WTC11 (cell line): ENCODE measurements around the gene SPOCK2. TPM values are rescaled to one million over a fixed set of nuclear protein-coding genes. Genes with fewer than 3 reads are reported as not detected.
A peak's percentile ranks its signal among the peaks of the same experiment; 100 is the strongest.

Experiments used
- ATAC-seq: fragments of 200-7000 bp; cut with Tn5 transposase; 2 replicates; pipeline ENCODE4 v1.10.0; 2021; ENCODE audit warnings: mild to moderate bottlenecking, moderate library complexity
- CTCF ChIA-PET: fragments of 300-600 bp; sonication (Branson Sonifier 250); formaldehyde crosslinking; loops from one replicate; lab custom pipeline; 2021; ENCODE audit warnings: antibody characterized with exemption; lab: Charles Lee
- POLR2A ChIA-PET: fragments of 350-600 bp; sonication (Branson Sonifier 250); formaldehyde crosslinking; loops from one replicate; lab custom pipeline; 2021; ENCODE audit warnings: antibody characterized with exemption; lab: Charles Lee
- DNase-seq: peaks from one replicate; pipeline ENCODE4 v3.0.0; 2021; ENCODE audit warnings: low spot score
- H3K27ac Mint-ChIP-seq: 2 replicates; pipeline ENCODE4 v1.8.0; 2021; ENCODE audit warnings: mixed read lengths
- H3K27me3 Mint-ChIP-seq: 2 replicates; pipeline ENCODE4 v1.8.0; 2021; ENCODE audit warnings: low read depth, mild to moderate bottlenecking, moderate library complexity, mixed read lengths
- H3K36me3 Mint-ChIP-seq: 2 replicates; pipeline ENCODE4 v1.8.0; 2021; ENCODE audit warnings: mixed read lengths
- H3K4me1 Mint-ChIP-seq: 2 replicates; pipeline ENCODE4 v1.8.0; 2022; ENCODE audit warnings: mixed read lengths
- H3K4me3 Mint-ChIP-seq: 2 replicates; pipeline ENCODE4 v1.8.0; 2021; ENCODE audit warnings: mild to moderate bottlenecking, moderate library complexity, mixed read lengths
- H3K9me3 Mint-ChIP-seq: 2 replicates; pipeline ENCODE4 v1.8.0; 2021; ENCODE audit warnings: mixed read lengths
- CTCF ChIP-seq: fragments of 200-600 bp; IDR thresholded peaks from 2 replicates; pipeline ENCODE4 v1.8.0; 2022; ENCODE audit warnings: antibody characterized with exemption
- EMX1 ChIP-seq: fragments of 250-450 bp; sonication (Bioruptor Pico); IDR thresholded peaks from 2 replicates; pipeline ENCODE4 v1.8.0; 2021; ENCODE audit warnings: mild to moderate bottlenecking
- MLX ChIP-seq: sonication (generic); formaldehyde crosslinking; IDR thresholded peaks from 2 replicates; pipeline ENCODE4 v1.8.1; 2023; ENCODE audit warnings: mild to moderate bottlenecking, missing genetic modification reagents, moderate library complexity
- MXD4 ChIP-seq: fragments of 250-450 bp; sonication (Bioruptor Pico); IDR thresholded peaks from 2 replicates; pipeline ENCODE4 v1.8.0; 2021; ENCODE audit warnings: mild to moderate bottlenecking, moderate library complexity, borderline replicate concordance
- NR1H2 ChIP-seq: sonication (generic); formaldehyde crosslinking; IDR thresholded peaks from 2 replicates; pipeline ENCODE4 v1.9.0; 2021; ENCODE audit warnings: mild to moderate bottlenecking, moderate library complexity, missing genetic modification reagents
- PRDM15 ChIP-seq: sonication (generic); formaldehyde crosslinking; IDR thresholded peaks from 2 replicates; pipeline ENCODE4 v1.8.0; 2022; ENCODE audit warnings: missing genetic modification reagents
- SP1 ChIP-seq: sonication (generic); formaldehyde crosslinking; conservative IDR thresholded peaks from 2 replicates; pipeline ENCODE4 v1.8.1; 2022; ENCODE audit warnings: missing genetic modification reagents
- TCF7 ChIP-seq: sonication (generic); formaldehyde crosslinking; IDR thresholded peaks from 2 replicates; pipeline ENCODE4 v1.8.0; 2022; ENCODE audit warnings: mild to moderate bottlenecking, low read depth, missing genetic modification reagents, moderate library complexity
- TEAD1 ChIP-seq: sonication (generic); formaldehyde crosslinking; IDR thresholded peaks from 2 replicates; pipeline ENCODE4 v1.8.0; 2022; ENCODE audit warnings: mild to moderate bottlenecking, missing genetic modification reagents
- TEAD4 ChIP-seq: sonication (generic); formaldehyde crosslinking; IDR thresholded peaks from 2 replicates; pipeline ENCODE4 v1.8.0; 2022; ENCODE audit warnings: mild to moderate bottlenecking, missing genetic modification reagents
- ZNF138 ChIP-seq: sonication (generic); formaldehyde crosslinking; conservative IDR thresholded peaks from 2 replicates; pipeline ENCODE4 v1.8.1; 2022; ENCODE audit warnings: mild to moderate bottlenecking, moderate library complexity, missing genetic modification reagents
- total RNA-seq: library from RNA; stranded (reverse); gene quantifications from 3 replicates; pipeline ENCODE4 v1.2.3, GENCODE V29; 2021
- TF ChIP-seq, protein P1 (sequence below): sonication (generic); formaldehyde crosslinking; IDR thresholded peaks from 2 replicates; pipeline ENCODE4 v1.8.1; 2023; ENCODE audit warnings: mild to moderate bottlenecking, moderate library complexity, missing genetic modification reagents
- TF ChIP-seq, protein P2 (sequence below): sonication (generic); formaldehyde crosslinking; IDR thresholded peaks from 2 replicates; pipeline ENCODE4 v1.8.1; 2022; ENCODE audit warnings: low read depth, mild to moderate bottlenecking, moderate library complexity, missing genetic modification reagents, borderline replicate concordance

SPOCK2 gene
- total RNA-seq, 1 experiment from 2014 or later: 4.7 TPM

GRCh38 chr10:72098836-72099599 lies 10.7 kb upstream of the SPOCK2 start:
- no peak for ATAC-seq

GRCh38 chr10:72098301-72098835 lies 10.0 kb upstream of the SPOCK2 start:
- DNase-seq (no peak), ATAC-seq (no peak)
- Mint-ChIP-seq H3K36me3 (peaks cover 9% of the 10 kb centered on the region), H3K27me3 (no peaks in the 10 kb centered on the region), H3K4me3 (no peak overlapping the region), H3K9me3 (no peaks in the 10 kb centered on the region), H3K27ac (no peak overlapping the region), H3K4me1 (no peaks in the 10 kb centered on the region)
- POLR2A ChIA-PET: no interaction called here
- CTCF ChIA-PET: interaction anchor here (1.0 to 1.4 kb wide), 2 partner anchors 29 to 202 kb away, joined by 3 read pairs; no protein-coding TSS in a partner anchor
- no peak for TF ChIP-seq EMX1 (CRISPR knock-in tag)
- no peak for TF ChIP-seq MLX
- no peak for TF ChIP-seq NR1H2
- TF ChIP-seq CTCF: no peak
- no peak for TF ChIP-seq ZNF138
- no peak for TF ChIP-seq TEAD1
- TF ChIP-seq MXD4 (CRISPR knock-in tag): no peak
- TF ChIP-seq, protein P1, sequence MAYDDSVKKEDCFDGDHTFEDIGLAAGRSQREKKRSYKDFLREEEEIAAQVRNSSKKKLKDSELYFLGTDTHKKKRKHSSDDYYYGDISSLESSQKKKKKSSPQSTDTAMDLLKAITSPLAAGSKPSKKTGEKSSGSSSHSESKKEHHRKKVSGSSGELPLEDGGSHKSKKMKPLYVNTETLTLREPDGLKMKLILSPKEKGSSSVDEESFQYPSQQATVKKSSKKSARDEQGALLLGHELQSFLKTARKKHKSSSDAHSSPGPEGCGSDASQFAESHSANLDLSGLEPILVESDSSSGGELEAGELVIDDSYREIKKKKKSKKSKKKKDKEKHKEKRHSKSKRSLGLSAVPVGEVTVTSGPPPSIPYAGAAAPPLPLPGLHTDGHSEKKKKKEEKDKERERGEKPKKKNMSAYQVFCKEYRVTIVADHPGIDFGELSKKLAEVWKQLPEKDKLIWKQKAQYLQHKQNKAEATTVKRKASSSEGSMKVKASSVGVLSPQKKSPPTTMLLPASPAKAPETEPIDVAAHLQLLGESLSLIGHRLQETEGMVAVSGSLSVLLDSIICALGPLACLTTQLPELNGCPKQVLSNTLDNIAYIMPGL (CRISPR knock-in tag): no peak
- no peak for TF ChIP-seq SP1 (CRISPR knock-in tag)
- TF ChIP-seq, protein P2, sequence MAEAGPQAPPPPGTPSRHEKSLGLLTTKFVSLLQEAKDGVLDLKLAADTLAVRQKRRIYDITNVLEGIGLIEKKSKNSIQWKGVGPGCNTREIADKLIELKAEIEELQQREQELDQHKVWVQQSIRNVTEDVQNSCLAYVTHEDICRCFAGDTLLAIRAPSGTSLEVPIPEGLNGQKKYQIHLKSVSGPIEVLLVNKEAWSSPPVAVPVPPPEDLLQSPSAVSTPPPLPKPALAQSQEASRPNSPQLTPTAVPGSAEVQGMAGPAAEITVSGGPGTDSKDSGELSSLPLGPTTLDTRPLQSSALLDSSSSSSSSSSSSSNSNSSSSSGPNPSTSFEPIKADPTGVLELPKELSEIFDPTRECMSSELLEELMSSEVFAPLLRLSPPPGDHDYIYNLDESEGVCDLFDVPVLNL (CRISPR knock-in tag): no peak

More at GRCh38 chr10:72098836-72099599, 10.7 kb upstream of the SPOCK2 start:
- POLR2A ChIA-PET: no interaction called here
- no peak for DNase-seq
- Mint-ChIP-seq H3K4me3 (no peak overlapping the region), H3K27me3 (no peaks in the 10 kb centered on the region), H3K4me1 (no peaks in the 10 kb centered on the region), H3K9me3 (no peaks in the 10 kb centered on the region), H3K27ac (peak overlapping the region; percentile 77), H3K36me3 (peaks cover 13% of the 10 kb centered on the region)
- CTCF ChIA-PET: interaction anchor here (1.0 to 1.4 kb wide), 2 partner anchors 29 to 203 kb away, joined by 3 read pairs; no protein-coding TSS in a partner anchor
- TF ChIP-seq CTCF: no peak
- TF ChIP-seq TEAD4: no peak
- TF ChIP-seq TCF7 (CRISPR knock-in tag): no peak
- no peak for TF ChIP-seq PRDM15 (CRISPR knock-in tag)
